Measurements from ENCODE around the gene TDRD1.
A peak's percentile ranks its signal among the peaks of the same experiment; 100 is the strongest.

The TDRD1 gene

DNA sequence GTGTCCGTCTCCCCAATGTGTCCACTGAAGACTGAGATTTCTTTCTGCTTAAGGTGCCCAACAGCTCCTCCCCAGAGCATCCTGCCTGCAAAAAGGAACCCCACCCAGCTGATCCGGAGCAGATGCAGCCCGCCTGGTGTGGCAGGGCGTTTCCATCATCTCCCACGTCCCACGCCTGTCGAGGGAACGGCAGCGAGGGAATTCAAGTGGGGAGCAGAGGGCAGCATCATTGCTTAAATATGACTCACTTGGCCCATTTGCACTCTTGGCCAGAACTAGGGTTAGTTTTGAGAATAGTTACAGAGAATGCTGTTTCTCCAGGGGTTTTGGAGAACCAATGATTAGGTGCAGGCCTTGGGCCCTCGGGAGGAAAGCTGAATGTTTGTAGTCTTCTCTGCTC is 80.7 kb downstream of the TDRD1 start:
- no peaks in the 10 kb centered on the region for H3K36me3 ChIP-seq (ENCODE audit: insufficient read depth)
- H4K20me1 ChIP-seq (ENCODE audit: insufficient read depth), result no peaks in the 10 kb centered on the region
- H3K4me2 ChIP-seq, result no peak overlapping the region
- H3K27me3 ChIP-seq (ENCODE audit: insufficient read depth, low read depth), result no peaks in the 10 kb centered on the region
- TF ChIP-seq, protein P1, sequence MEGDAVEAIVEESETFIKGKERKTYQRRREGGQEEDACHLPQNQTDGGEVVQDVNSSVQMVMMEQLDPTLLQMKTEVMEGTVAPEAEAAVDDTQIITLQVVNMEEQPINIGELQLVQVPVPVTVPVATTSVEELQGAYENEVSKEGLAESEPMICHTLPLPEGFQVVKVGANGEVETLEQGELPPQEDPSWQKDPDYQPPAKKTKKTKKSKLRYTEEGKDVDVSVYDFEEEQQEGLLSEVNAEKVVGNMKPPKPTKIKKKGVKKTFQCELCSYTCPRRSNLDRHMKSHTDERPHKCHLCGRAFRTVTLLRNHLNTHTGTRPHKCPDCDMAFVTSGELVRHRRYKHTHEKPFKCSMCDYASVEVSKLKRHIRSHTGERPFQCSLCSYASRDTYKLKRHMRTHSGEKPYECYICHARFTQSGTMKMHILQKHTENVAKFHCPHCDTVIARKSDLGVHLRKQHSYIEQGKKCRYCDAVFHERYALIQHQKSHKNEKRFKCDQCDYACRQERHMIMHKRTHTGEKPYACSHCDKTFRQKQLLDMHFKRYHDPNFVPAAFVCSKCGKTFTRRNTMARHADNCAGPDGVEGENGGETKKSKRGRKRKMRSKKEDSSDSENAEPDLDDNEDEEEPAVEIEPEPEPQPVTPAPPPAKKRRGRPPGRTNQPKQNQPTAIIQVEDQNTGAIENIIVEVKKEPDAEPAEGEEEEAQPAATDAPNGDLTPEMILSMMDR (conservative IDR thresholded peaks at IDR 0.05; ENCODE audit: low read depth, low read length), result no peak
- H3K4me3 ChIP-seq (IDR thresholded peaks at IDR 0.05; ENCODE audit: insufficient read depth, low read depth, low read length), result no peak overlapping the region
- peaks cover 17% of the 10 kb centered on the region for H3K4me1 ChIP-seq (ENCODE audit: low read depth, poor library complexity, severe bottlenecking)
- no peak overlapping the region for H3K9ac ChIP-seq
- H3K79me2 ChIP-seq (ENCODE audit: insufficient read depth, low read depth), result no peaks in the 10 kb centered on the region
- no peak overlapping the region for H2AFZ ChIP-seq (ENCODE audit: low read depth)
- no peak overlapping the region for H3K27ac ChIP-seq

DNA sequence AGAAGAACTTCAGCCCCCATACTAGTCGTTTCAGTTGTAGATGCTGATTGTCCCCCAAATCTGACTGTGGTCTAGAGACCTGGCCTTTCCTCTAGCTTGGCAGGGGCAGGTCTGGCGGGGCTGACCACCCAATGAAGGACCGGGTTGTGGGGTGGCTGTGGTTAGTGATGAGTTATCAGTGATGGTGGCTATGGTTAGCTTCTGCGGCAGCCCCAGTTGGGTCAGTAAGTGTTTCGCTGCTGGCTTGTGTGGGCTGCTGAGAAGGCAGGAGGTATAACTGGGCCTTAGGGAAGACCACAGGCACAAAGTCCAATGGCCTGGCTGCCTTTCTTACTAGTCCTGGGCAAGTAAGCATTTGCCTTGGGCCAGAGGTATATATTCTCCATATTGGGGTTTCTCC is 81.2 kb downstream of the TDRD1 start:
- Histone ChIP-seq H3K4me3 (IDR thresholded peaks at IDR 0.05; ENCODE audit: insufficient read depth, low read depth, low read length) (no peak overlapping the region), H4K20me1 (ENCODE audit: insufficient read depth) (no peaks in the 10 kb centered on the region), H3K4me1 (ENCODE audit: low read depth, poor library complexity, severe bottlenecking) (peaks cover 17% of the 10 kb centered on the region), H3K36me3 (ENCODE audit: insufficient read depth) (no peaks in the 10 kb centered on the region), H3K79me2 (ENCODE audit: insufficient read depth, low read depth) (no peaks in the 10 kb centered on the region), H3K9ac (no peak overlapping the region), H3K4me2 (peak overlapping the region; percentile 55; the same call in 1 of the 2 replicates), H2AFZ (ENCODE audit: low read depth) (no peak overlapping the region), H3K27ac (no peak overlapping the region), H3K27me3 (ENCODE audit: insufficient read depth, low read depth) (no peaks in the 10 kb centered on the region)
- TF ChIP-seq, protein P1 (conservative IDR thresholded peaks at IDR 0.05; ENCODE audit: low read depth, low read length), result no peak

DNA sequence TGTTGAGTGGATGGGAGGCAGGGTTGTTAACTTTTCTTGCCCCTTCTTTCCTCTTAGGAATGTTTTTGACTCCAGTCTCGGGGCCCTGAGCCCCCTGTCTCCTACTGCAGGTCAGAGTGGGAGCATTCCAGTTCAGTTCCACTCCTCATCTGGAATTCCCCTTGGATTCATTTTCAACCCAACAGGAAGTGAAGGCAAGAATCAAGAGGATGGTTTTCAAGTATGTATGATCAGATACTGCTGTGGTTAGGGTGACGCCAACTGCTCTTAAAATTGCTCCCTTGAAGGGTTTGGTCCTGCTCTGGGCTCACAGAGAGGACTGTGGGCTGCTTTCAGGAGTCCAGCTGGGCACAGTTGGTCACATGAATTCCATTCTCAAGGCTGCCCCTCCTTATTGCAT is 81.9 kb downstream of the TDRD1 start:
- Histone ChIP-seq H3K9ac (no peak overlapping the region), H3K27ac (0 out of 2 replicates have a peak overlapping the region, but pooled peaks have one; percentile 21)

DNA sequence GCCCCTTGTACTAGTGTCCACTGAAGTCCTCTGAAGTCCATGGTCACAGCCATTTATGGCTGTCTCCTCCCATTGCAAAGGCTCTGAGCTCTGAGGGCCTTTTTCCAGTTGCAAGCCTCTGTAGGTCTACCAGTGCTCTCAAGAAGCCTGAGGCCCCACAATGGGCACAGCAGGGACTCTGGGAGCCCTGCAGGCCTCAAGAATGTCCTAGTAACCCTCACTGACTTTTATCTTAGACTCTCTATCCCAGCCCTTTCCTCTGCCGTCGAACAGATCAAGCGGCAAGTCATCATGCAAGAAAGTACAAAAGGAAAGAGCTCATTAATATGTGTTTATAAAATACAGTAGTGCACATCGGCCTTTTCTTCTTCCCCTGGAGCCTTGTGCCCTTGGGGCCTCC is 83.3 kb downstream of the TDRD1 start:
- Histone ChIP-seq H3K36me3 (ENCODE audit: insufficient read depth) (no peaks in the 10 kb centered on the region), H3K4me1 (ENCODE audit: low read depth, poor library complexity, severe bottlenecking) (peaks cover 17% of the 10 kb centered on the region), H3K27ac (no peak overlapping the region), H3K4me2 (no peak overlapping the region), H2AFZ (ENCODE audit: low read depth) (no peak overlapping the region), H4K20me1 (ENCODE audit: insufficient read depth) (no peaks in the 10 kb centered on the region), H3K27me3 (ENCODE audit: insufficient read depth, low read depth) (no peaks in the 10 kb centered on the region), H3K9ac (no peak overlapping the region), H3K4me3 (IDR thresholded peaks at IDR 0.05; ENCODE audit: insufficient read depth, low read depth, low read length) (no peak overlapping the region), H3K79me2 (ENCODE audit: insufficient read depth, low read depth) (no peaks in the 10 kb centered on the region)
- TF ChIP-seq, protein P1 (conservative IDR thresholded peaks at IDR 0.05; ENCODE audit: low read depth, low read length), result no peak

More for the DNA sequence above, 81.9 kb downstream of the TDRD1 start:
- Histone ChIP-seq H3K36me3 (ENCODE audit: insufficient read depth) (no peaks in the 10 kb centered on the region), H3K4me3 (IDR thresholded peaks at IDR 0.05; ENCODE audit: insufficient read depth, low read depth, low read length) (no peak overlapping the region), H2AFZ (ENCODE audit: low read depth) (0 out of 2 replicates have a peak overlapping the region, but pooled peaks have one; percentile 36), H3K27me3 (ENCODE audit: insufficient read depth, low read depth) (no peaks in the 10 kb centered on the region), H4K20me1 (ENCODE audit: insufficient read depth) (no peaks in the 10 kb centered on the region), H3K4me1 (ENCODE audit: low read depth, poor library complexity, severe bottlenecking) (peaks cover 17% of the 10 kb centered on the region), H3K4me2 (peak overlapping the region; percentile 55; the same call in 1 of the 2 replicates), H3K79me2 (ENCODE audit: insufficient read depth, low read depth) (no peaks in the 10 kb centered on the region)
- TF ChIP-seq, protein P1 (conservative IDR thresholded peaks at IDR 0.05; ENCODE audit: low read depth, low read length), result no peak
